GM03348 (cell line): ENCODE measurements around the gene ATP9B.
"Not testable (repeated sequence)": the region's sequence is repeated elsewhere in the genome, so short reads cannot be mapped to it uniquely, and the experiment has no call there.

Source experiments
- DNase-seq: peaks from one replicate; pipeline ENCODE4 v3.0.0; 2012; ENCODE audit warnings: low spot score

ATP9B gene

DNA sequence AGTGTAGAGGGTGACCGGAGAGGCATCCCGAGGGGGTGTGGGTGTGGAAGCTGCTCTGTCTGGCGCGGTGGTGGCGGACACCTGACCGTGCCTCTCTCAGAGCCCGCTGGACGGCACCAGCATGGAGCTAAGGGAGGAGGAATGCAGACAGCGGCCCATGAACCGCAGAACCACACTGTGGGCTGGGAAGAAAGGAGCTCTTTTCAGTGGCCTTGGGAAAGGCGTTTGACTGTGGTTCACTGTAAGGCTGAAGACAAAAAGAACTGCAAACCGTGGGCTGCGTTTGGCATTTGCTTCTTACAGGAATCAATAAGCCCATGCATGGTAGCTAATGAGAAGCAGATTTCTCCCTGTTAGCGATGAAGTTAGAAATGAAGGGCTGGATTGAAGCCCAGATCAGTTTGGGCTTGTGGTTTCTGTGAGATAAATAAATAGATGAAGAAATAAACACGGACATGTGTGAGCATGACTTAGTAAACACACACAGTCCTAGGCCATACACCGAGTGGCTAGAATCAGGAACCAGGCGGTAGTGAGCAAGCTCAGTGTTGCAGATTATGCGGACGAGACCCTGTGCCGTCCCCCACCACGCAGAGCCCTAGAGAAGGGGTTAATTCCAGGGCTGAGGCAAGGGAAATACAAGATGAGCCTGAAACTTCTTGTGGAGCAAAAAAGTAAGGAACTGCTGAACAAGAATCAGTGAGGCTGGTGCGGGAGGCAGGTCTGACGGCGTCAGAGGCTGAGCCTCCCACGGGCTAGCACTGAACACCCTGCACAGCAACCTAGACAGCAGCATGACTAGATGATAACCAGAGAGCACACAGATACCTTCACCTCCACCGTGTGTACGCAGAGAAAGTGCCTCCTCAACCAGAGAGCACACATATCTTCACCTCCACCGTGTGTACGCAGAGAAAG is 297.2 kb downstream of the ATP9B start:
- peak; percentile 82 for DNase-seq

GRCh38 chr18:79367480-79367879 is 298.3 kb downstream of the ATP9B start:
- no peak for DNase-seq

DNA sequence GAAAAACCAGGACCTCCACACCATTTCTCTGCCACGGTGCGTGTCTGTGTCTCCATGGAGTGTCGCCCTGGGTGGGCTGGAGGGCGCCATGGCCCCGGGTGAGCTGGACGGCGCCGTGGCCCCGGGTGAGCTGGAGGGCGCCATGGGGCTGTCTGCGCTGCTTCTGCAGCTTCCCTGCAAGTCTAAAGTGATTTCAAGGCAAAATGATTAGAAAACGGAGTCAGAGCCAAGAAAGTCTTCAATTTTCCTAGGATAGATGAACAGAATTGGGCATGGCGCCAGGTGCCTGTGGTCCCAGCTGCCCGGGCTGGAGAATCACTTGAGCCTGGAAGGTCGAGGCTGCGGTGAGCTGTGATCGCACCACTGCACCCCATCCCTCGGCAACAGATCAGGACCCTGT is 298.8 kb downstream of the ATP9B start:
- DNase-seq, result no peak

DNA sequence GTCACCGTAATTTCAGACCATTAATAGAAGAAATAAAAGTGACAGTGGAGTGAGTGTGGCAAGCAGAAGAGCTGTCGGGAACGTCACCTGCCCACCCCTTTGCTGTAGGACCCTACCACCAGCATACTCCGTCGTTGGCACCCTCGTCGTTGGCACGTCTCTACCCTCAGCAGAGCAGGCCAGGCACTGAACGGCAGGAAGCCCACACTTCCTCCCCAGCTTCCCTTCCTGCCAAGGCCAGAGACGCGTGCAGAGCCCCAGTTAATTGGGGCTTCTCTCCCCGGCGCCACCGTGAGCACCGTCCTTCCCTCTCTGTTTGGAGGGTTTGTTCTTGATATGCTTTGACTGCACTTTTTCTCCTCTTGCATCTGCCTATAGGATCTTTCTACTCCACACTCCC is 299.5 kb downstream of the ATP9B start:
- no peak for DNase-seq

GRCh38 chr18:79371561-79372121 is 302.4 kb downstream of the ATP9B start:
- no peak for DNase-seq

GRCh38 chr18:79372461-79372860 is 303.3 kb downstream of the ATP9B start:
- no peak for DNase-seq

DNA sequence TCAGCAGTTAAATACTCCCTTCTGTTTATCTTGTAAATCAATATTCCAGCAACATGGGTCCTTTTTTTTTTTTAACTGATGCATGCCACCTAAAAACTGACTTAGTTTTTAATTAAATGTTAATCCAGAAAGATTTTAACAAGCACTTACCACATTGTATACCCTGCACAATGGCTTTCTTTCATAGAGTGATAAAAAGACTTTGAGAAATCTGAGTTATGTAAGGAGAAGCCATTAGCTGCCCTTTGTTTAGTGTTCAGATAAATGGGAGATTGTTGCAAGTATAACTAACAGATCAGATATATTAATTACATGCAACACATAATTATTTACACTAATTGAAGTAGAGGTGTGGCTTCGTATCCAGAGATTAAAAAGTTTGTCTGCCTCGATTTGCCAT is 303.8 kb downstream of the ATP9B start:
- no peak for DNase-seq

GRCh38 chr18:79373736-79374135 is 304.5 kb downstream of the ATP9B start:
- no peak for DNase-seq

DNA sequence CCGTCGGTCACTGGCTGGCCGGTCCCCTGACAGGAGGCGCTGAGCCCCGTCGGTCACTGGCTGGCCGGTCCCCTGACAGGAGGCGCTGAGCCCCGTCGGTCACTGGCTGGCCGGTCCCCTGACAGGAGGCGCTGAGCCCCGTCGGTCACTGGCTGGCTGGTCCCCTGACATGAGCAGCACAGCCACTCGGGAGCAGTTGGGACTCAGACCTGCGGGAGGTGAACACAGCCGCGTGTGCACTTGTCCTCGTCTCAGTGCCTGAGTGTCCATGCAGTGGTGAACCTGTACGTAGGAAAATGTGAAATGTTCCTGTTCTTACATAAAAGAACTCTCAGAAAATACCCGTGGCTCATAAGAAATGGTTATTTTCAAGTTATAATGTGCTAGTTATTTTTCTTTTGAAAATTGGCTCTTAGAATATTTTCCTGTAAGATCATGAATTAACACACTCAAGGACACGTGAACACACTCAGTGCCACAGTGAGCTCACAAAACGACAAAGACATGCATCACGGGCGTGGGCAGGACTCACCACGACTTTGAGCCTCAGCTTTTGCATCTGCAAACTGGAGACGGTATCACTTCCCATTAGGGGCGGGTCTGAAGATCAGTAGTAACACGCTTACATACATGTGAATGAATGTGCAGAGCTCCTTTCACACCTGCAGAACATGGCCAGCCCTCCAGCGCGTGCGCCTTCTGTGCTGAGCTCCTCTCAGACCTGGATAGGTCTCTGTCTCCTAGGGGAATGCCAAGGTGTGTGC is 305.4 kb downstream of the ATP9B start:
- no peak for DNase-seq

- no peak for DNase-seq
Measured at GRCh38 chr18:79375441-79376154, 306.4 kb downstream of the ATP9B start.

DNA sequence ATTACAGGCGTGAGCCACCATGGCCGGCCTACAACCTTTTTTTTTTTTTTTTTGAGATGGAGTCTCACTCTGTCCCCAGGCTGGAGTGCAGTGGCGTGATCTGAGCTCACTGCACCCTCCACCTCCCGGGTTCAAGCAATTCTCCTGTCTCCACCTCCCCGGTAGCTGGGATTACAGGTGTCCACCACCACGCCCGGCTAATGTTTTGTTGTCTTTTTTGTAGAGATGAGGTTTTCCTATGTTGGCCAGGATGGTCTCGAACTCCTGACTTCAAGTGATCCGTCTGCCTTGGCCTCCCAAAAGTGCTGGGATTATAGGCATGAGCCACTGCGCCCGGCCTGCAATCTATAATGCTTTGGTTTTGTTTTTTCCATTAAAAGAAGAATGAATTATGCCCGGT is 307.5 kb downstream of the ATP9B start:
- not testable (repeated sequence) for DNase-seq

- no peak for DNase-seq
Measured at GRCh38 chr18:79377187-79377891, 308.1 kb downstream of the ATP9B start.

DNA sequence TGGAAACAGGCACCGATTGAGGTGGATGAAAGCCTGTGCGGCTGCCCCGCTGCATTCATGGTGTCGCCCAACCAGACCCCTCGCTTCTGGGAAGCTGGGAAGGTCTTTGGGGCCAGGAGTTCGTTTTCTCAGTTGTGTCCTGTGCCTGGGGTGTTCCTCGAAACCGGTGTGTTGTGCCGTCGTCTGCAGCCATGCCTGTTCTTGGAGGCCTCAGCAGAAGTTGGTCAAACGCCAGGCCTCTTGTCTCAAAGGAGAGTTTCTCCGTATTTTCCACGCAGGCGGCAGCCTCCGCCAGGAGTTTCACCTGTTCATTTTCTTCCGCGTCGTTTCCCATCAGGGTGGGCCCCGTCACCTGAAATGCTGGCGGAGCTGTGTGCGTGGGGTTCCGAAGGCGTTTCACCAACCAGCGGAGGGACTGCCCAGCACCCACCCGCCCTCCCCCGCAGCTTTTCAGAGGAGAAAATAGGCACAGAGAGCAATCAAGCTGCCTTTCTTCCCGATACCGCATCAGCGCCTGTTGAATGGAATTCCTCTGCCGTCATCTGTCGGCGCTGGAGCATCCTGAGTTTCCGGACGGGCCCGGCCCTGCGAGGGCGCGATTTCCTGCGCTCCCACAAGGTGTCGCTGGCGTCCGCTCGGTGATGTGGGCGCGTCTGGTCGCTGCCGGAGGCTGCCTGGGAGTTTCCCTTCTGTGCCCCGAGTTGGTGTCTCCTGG is 309.5 kb downstream of the ATP9B start:
- peak; percentile 90 for DNase-seq

DNA sequence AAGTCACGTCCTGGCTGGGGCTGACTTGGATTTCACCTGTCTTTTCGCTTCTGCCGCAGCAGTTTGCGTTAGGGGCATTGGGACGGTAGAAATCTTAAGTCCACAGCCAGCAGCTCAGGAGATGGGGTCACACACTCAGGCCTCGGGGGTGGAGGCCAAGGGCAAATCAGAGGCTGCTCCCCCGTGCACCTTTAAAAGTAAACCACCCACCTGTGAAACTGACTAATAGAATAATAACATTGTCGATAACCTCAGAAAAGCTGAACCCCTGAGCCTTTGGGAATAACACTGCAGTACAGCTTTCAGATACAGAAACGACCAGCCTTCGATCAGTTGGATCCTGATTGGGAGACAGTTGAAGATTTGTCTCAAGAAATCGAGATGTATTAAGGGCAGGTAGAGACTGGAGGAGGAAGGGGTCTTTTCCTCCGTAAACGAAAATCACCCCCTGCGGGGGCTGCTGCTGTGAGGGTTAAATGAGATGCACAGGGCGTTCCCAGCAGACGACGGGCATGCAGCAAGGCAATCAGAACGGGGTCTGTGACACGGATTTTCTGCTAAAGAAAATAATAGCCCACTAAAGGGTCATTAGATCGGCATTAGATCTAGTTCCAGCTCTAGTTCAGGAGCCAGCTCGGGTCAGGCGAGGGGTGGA is 310.2 kb downstream of the ATP9B start:
- DNase-seq, result no peak

DNA sequence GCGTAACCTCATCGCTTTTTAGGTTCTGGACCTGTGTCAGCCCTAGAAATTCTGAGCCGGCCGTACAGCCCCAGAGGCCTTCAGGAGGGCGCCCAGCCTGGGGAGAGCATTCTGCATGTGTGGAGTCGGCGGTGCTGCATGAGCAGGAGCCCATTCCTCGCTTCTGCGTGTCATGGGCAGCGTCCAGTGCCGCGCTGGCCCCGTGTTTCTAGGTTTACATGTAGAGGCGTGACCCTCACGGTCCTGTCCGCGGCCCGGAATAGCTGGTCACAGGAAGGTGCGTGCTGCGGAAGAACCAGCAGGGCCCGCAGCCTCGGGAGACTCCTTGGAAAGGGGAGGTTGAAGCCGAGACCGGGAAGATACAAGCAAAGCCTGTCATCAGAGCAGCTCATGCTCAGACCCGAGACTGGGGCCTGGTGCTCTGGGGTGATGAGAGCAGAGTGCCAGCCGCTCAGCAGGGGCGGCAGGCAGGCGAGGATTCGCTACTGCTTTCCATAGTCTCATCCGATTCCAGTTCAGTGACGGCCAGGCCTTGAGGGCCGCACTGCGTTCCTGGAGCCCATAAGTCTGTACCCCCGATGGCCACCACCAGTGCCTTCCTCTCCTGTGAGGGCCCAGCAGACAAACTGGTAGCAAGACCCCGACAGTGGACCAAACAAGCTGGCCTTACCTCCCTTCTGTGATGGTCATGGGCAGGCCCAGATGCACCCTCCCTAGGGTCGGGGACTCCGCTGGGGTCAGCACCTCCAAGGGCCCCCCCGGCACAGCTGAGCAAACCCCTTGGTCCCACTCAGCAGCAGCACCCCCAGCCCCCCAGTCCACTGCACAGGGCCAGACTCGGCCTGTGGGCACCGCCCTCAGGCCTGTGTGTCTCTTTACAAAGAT is 311.0 kb downstream of the ATP9B start:
- DNase-seq, result no peak

DNA sequence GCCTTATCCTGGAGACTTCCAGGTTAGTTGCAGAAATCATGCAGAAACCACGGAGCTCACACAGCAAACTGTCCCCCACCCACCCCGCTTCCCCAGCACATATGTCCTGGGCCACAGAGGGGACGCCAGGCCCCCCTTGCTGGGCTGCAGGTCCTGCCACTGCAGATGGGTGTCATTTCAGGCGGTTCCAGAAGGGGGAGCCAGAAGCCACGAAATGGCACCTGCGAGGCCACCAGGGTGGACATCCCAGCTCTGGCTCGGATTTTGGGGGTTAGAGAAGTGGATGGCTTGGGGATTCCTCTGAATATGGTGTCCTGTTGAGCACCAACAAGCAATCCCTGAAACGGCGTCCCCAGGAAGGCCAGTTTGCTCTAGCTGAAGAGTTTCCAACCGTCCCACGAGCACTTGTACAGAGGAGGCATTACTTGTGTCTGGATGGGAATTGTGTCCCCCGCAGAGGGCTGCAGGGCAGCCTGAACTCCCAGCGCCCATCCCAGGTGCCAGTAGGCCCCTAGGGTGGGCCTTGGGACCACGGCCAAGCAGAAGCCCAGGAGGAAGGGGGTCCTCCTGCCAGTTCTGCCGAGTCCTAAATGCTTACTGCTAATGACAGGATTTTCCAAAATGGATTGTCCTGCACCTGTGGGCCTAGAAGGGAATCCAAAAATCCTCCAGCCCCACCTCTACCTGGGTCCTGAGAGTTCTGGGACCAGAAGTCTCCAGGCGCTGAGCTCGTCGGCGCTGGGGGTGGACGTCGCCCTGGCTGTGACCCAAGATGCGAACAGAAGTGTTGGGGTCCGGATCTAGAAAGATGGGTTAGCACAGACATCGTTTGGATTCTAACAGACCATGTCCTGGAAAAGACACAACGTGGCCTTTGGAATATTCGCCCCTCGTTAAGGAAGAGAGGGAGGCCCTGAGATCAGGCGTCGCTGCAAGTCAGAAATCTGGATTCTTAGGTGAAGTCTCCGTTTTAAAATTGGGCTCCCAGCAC is 311.9 kb downstream of the ATP9B start:
- peak; percentile 89 for DNase-seq

GRCh38 chr18:79381811-79382311 is 312.7 kb downstream of the ATP9B start:
- DNase-seq, result no peak
